ENCODE measurements around the gene EPB41L2. TPM values are rescaled to one million over a fixed set of nuclear protein-coding genes. Genes with fewer than 3 reads are reported as not detected.
A peak's percentile ranks its signal among the peaks of the same experiment; 100 is the strongest.

EPB41L2 gene
- total RNA-seq, result 100 to 1,000 TPM in 1 of 2 donors, 10 to 100 TPM in 1; 99.6 to 110 TPM

DNA sequence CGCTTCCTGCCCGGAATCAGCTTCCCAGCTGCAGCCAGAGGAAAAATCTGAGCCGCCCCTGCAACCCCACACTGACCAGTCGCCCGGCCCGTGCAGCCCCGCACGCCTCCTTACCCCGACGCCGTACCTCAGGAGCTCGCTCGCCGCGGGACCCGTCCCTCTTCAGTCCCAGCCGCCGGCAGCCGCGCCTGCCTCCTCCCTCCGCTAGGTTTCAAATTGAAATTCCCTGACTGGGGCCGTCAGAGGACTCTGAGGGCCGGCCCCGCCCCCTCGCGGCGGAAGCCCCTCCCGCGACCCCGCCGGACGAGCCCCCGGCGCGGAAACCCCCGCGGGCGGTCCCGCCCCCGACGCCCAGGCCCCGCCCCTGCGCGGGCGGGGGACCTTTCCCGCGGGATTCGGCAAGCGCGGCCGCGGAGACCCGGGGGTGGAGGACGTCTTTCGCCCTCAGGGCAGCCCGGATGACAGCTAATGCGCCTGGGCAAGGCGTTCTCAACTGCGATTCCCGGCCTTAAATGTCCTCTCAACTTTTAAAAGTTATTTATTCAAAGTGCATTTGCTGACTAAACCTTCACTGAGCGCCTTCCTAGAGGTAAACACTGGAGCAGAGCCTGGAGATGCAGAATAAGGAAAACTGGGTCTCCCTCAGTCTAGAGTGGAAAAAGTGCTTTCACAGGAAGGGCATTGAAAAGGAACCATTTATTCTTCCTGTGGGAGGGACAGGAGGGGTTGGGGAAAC lies at the start of gene EPB41L2:
EPB41L2 (minus strand) TSS at position 218 of the 736 bp plus-strand sequence. CDS start 106,760 bp downstream, outside the sequence.
- Histone ChIP-seq H3K4me3 (peak within 1 kb of the TSS; percentile 92), H3K4me1 (ENCODE audit: control insufficient read depth in 1 of 2, low read depth in 2 of 2) (peaks cover 4 to 18% of the 10 kb centered on the region in 2 donors), H3K27ac (peak within 1 kb of the TSS; percentile 73 to 82), H3K9me3 (no peaks in the 10 kb centered on the region), H3K36me3 (no peaks in the 10 kb centered on the region), H3K27me3 (replicated peaks; ENCODE audit: insufficient read depth) (no peaks in the 10 kb centered on the region)
- TF ChIP-seq, protein P1, sequence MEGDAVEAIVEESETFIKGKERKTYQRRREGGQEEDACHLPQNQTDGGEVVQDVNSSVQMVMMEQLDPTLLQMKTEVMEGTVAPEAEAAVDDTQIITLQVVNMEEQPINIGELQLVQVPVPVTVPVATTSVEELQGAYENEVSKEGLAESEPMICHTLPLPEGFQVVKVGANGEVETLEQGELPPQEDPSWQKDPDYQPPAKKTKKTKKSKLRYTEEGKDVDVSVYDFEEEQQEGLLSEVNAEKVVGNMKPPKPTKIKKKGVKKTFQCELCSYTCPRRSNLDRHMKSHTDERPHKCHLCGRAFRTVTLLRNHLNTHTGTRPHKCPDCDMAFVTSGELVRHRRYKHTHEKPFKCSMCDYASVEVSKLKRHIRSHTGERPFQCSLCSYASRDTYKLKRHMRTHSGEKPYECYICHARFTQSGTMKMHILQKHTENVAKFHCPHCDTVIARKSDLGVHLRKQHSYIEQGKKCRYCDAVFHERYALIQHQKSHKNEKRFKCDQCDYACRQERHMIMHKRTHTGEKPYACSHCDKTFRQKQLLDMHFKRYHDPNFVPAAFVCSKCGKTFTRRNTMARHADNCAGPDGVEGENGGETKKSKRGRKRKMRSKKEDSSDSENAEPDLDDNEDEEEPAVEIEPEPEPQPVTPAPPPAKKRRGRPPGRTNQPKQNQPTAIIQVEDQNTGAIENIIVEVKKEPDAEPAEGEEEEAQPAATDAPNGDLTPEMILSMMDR (IDR thresholded peaks at IDR 0.05), result peak; percentile 60
- ATAC-seq (ENCODE audit: insufficient number of reproducible peaks, low FRiP score, low read depth) (peak; percentile 91), DNase-seq (ENCODE audit: low spot score) (peak; percentile 56)

DNA sequence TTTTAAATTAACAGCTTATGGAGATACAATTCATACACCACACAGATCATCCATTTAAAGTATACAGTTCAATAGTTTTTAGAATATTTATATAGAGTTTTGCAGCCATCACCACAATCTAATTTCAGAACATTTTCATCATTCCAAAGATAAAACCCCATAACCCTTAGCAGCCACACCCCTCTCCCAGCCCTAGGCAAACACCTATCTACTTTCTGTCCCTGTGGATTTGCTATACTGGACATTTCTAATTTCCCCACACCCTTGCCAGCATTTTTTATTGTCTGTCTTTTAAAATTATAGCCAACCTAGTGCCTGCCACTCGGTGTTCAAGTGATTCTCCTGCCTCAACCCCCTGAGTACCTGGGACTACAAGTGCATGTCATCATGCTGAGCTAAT lies 49.2 kb upstream of the EPB41L2 start:
- no peak for ATAC-seq (ENCODE audit: insufficient number of reproducible peaks, low FRiP score, low read depth)
- TF ChIP-seq, protein P1 (IDR thresholded peaks at IDR 0.05), result no peak
- DNase-seq (ENCODE audit: low spot score), result no peak

DNA sequence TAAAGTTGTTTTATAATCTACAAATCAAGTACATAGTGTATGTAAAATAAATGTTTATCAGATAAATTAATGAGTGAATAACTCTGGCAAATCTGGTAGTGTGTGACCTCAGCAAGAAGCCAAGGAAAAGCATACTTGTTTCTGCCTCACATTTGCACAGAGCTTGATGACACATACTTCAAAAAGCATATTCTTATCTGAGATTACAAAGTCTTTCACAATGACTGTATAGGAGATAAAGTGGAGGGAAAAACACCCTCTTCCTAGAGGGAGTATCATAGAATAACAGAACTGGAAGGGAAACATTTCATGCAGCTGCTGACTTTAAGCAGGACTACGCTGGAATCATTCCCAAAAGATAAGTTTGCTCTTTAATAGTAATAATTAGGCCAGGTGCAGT lies 44.1 kb upstream of the EPB41L2 start:
- DNase-seq (ENCODE audit: low spot score) (no peak), ATAC-seq (ENCODE audit: insufficient number of reproducible peaks, low FRiP score, low read depth) (no peak)
- Histone ChIP-seq H3K27ac (no peak overlapping the region), H3K4me1 (ENCODE audit: control insufficient read depth in 1 of 2, low read depth in 2 of 2) (no peaks in the 10 kb centered on the region), H3K4me3 (no peak overlapping the region), H3K9me3 (no peaks in the 10 kb centered on the region), H3K27me3 (replicated peaks; ENCODE audit: insufficient read depth) (no peaks in the 10 kb centered on the region), H3K36me3 (no peaks in the 10 kb centered on the region)
- TF ChIP-seq, protein P1 (IDR thresholded peaks at IDR 0.05), result no peak

More for the DNA sequence above, 49.2 kb upstream of the EPB41L2 start:
- H3K4me3 ChIP-seq, result no peak overlapping the region
- H3K27ac ChIP-seq, result no peak overlapping the region
- H3K27me3 ChIP-seq (replicated peaks; ENCODE audit: insufficient read depth), result no peaks in the 10 kb centered on the region
- no peaks in the 10 kb centered on the region for H3K36me3 ChIP-seq
- H3K9me3 ChIP-seq, result no peaks in the 10 kb centered on the region
- no peaks in the 10 kb centered on the region for H3K4me1 ChIP-seq (ENCODE audit: control insufficient read depth in 1 of 2, low read depth in 2 of 2)

DNA sequence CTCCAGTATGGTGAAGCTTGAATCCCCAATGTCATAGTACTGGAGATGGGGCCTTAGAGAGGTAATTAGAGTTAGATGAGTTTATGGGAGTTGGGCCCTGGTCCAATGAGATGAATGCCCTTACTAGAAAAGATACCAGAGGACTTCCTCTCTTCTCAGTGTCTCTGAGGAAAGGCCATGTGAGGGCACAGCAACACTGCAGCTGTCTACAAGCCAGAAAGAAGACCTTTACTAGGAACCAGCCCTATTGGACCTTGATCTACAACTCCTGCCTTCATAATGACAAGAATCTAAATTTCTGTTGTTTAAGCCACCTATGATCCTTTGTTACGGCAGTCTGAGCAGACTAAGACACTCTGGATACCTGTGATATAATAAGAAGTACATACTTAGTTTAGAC lies 40.9 kb upstream of the EPB41L2 start:
- no peaks in the 10 kb centered on the region for H3K36me3 ChIP-seq
- no peak for DNase-seq (ENCODE audit: low spot score)
- H3K9me3 ChIP-seq, result no peaks in the 10 kb centered on the region
- H3K27me3 ChIP-seq (replicated peaks; ENCODE audit: insufficient read depth), result no peaks in the 10 kb centered on the region
- no peak for ATAC-seq (ENCODE audit: insufficient number of reproducible peaks, low FRiP score, low read depth)
- no peaks in the 10 kb centered on the region for H3K4me1 ChIP-seq (ENCODE audit: control insufficient read depth in 1 of 2, low read depth in 2 of 2)
- H3K27ac ChIP-seq, result no peak overlapping the region
- TF ChIP-seq, protein P1 (IDR thresholded peaks at IDR 0.05), result no peak
- H3K4me3 ChIP-seq, result no peak overlapping the region

DNA sequence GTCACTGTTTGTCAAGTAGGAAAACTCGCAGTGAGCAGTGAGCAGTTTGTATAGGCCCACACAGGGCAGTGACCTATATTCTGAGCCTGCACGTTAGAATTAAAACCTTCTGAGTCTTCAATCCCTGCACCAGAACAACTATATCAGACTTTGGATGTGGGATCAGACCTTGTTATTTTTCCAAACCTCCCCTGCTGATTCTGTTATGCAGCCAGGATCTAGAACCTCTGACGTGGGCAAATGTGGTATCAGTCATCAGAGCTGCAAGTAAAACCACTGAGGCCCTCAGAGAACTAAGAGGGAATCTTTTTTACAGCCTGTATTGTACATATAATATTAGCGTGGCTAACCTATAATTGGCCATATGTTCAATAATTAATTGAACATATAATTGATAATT lies 40.3 kb upstream of the EPB41L2 start:
- Histone ChIP-seq H3K36me3 (no peaks in the 10 kb centered on the region), H3K27me3 (replicated peaks; ENCODE audit: insufficient read depth) (no peaks in the 10 kb centered on the region), H3K4me3 (no peak overlapping the region), H3K4me1 (ENCODE audit: control insufficient read depth in 1 of 2, low read depth in 2 of 2) (no peaks in the 10 kb centered on the region), H3K9me3 (no peaks in the 10 kb centered on the region), H3K27ac (no peak overlapping the region)
- DNase-seq (ENCODE audit: low spot score) (no peak), ATAC-seq (ENCODE audit: insufficient number of reproducible peaks, low FRiP score, low read depth) (no peak)
- TF ChIP-seq, protein P1 (IDR thresholded peaks at IDR 0.05), result no peak
